ENCODE data around the gene TMEM47. TPM values are rescaled to one million over a fixed set of nuclear protein-coding genes. Genes with fewer than 3 reads are reported as not detected.

Gene TMEM47
- total and polyA plus RNA-seq, 2 of the 8 experiments (the other 6 are each of a cell fraction or from before 2014, with no cell fraction given): 24.8 to 28.5 TPM

DNA sequence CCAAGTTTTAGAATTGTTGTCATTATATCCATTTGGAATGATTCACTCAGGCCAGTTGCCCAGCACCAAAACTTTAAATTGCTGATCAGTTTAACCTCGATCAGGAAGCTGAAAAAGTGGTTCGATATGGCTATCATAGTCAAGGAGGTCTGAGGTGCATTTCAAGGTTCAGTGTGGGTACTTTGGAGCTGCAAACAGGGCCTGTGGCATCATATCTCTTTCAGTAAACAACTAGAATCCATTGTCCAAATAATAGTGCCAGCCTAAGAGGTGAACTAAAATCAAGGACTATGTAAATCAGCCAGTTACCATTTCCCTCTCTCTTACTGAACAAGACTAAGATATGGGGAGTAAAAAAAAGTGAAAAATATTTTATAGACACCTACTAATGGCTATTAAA is 14.2 kb downstream of the TMEM47 start (continued):
- TF ChIP-seq CHD7 (IDR thresholded peaks at IDR 0.05; ENCODE audit: insufficient replicate concordance, low read length) (no peak), SP4 (IDR thresholded peaks at IDR 0.05; ENCODE audit: low read length) (no peak), CBX8 (IDR thresholded peaks at IDR 0.05; ENCODE audit: borderline replicate concordance, low read depth, low read length) (no peak), SP2 (IDR thresholded peaks at IDR 0.05; ENCODE audit: low read length) (no peak), CBX5 (IDR thresholded peaks at IDR 0.05; ENCODE audit: low read depth, low read length) (no peak), CHD2 (IDR thresholded peaks at IDR 0.05; ENCODE audit: low read length) (no peak), TAF1 (IDR thresholded peaks at IDR 0.05; ENCODE audit: low read depth, low read length) (no peak), MAFK (IDR thresholded peaks at IDR 0.05; ENCODE audit: low read depth, low read length) (no peak), EZH2 (IDR thresholded peaks at IDR 0.05; ENCODE audit: low read depth, low read length, severe bottlenecking) (no peak)
- TF ChIP-seq, protein P1, sequence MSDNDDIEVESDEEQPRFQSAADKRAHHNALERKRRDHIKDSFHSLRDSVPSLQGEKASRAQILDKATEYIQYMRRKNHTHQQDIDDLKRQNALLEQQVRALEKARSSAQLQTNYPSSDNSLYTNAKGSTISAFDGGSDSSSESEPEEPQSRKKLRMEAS (IDR thresholded peaks at IDR 0.05): no peak

All from H1 (cell line).